ENCODE results near the gene KLF3.
A peak's percentile ranks its signal among the peaks of the same experiment; 100 is the strongest.

Gene KLF3

DNA sequence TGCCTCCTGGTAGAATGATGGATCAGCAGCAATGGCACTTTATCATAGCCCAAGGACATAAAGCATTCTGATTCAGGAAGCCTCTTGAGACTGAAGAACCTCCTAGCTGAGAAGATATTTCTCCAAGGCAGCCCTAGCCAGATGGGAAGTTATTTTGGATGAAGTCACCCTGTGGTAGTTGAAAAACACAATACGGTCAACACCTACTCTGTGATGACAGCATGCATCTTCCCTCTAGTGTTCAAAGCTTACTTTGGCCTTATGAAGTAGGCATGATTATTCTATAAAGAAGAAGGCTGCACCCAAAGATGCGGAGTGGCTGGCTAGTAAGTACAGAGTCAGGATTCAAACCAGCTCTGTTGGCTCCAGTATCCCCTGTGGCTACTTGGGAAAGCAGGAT lies 70.9 kb downstream of the KLF3 start:
- H3K9ac ChIP-seq (ENCODE audit: low read depth, low read length), result no peak overlapping the region
- no peaks in the 10 kb centered on the region for H3K36me3 ChIP-seq (ENCODE audit: insufficient read depth, low read length)
- no peak overlapping the region for H3K4me3 ChIP-seq (ENCODE audit: low read length)
- H3K4me2 ChIP-seq (ENCODE audit: low read length), result no peak overlapping the region
- H3K4me1 ChIP-seq (ENCODE audit: control insufficient read depth, insufficient read depth, low read length), result peaks cover 6% of the 10 kb centered on the region
- no peaks in the 10 kb centered on the region for H3K9me3 ChIP-seq (replicated peaks; ENCODE audit: low read length)
- H3K27me3 ChIP-seq (ENCODE audit: control insufficient read depth, insufficient read depth, low read length), result peaks cover 3% of the 10 kb centered on the region

GRCh38 chr4:38735870-38736269 lies 71.9 kb downstream of the KLF3 start:
- Histone ChIP-seq H3K4me1 (ENCODE audit: control insufficient read depth, insufficient read depth, low read length) (peaks cover 2% of the 10 kb centered on the region), H3K36me3 (ENCODE audit: insufficient read depth, low read length) (no peaks in the 10 kb centered on the region), H3K27me3 (ENCODE audit: control insufficient read depth, insufficient read depth, low read length) (peaks cover 3% of the 10 kb centered on the region), H3K9me3 (replicated peaks; ENCODE audit: low read length) (no peaks in the 10 kb centered on the region), H3K4me3 (ENCODE audit: low read length) (no peak overlapping the region), H3K9ac (ENCODE audit: low read depth, low read length) (no peak overlapping the region), H3K4me2 (ENCODE audit: low read length) (no peak overlapping the region)

GRCh38 chr4:38738940-38739803 lies 75.2 kb downstream of the KLF3 start:
- no peak overlapping the region for H3K4me3 ChIP-seq (ENCODE audit: low read length)
- no peaks in the 10 kb centered on the region for H3K9me3 ChIP-seq (replicated peaks; ENCODE audit: low read length)
- H3K27me3 ChIP-seq (ENCODE audit: control insufficient read depth, insufficient read depth, low read length), result peaks cover 3% of the 10 kb centered on the region
- peaks cover 3% of the 10 kb centered on the region for H3K4me1 ChIP-seq (ENCODE audit: control insufficient read depth, insufficient read depth, low read length)
- H3K9ac ChIP-seq (ENCODE audit: low read depth, low read length), result no peak overlapping the region
- H3K4me2 ChIP-seq (ENCODE audit: low read length), result no peak overlapping the region
- no peaks in the 10 kb centered on the region for H3K36me3 ChIP-seq (ENCODE audit: insufficient read depth, low read length)

DNA sequence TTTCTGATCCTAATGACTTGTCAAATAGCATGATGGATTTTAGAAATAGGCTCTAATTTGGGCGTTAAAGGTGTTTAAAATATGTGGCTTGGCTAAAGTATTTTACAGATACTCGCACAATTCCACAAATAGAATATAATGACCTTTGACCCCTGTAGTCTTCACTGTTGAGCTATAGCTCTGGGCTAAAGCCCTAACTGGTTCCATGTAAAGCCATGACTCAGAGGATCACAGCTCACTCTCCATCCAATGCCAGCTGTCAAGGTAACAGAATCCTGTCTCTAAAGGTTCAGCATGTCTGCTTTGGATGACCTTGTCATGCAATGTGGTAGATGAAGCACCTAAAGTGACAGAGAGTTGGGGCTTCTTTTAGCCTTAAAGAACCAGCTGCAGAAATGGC lies 76.3 kb downstream of the KLF3 start:
- peaks cover 3% of the 10 kb centered on the region for H3K4me1 ChIP-seq (ENCODE audit: control insufficient read depth, insufficient read depth, low read length)
- H3K36me3 ChIP-seq (ENCODE audit: insufficient read depth, low read length), result no peaks in the 10 kb centered on the region
- no peak overlapping the region for H3K9ac ChIP-seq (ENCODE audit: low read depth, low read length)
- no peaks in the 10 kb centered on the region for H3K9me3 ChIP-seq (replicated peaks; ENCODE audit: low read length)
- no peaks in the 10 kb centered on the region for H3K27me3 ChIP-seq (ENCODE audit: control insufficient read depth, insufficient read depth, low read length)
- no peak overlapping the region for H3K4me2 ChIP-seq (ENCODE audit: low read length)
- H3K4me3 ChIP-seq (ENCODE audit: low read length), result no peak overlapping the region

- H3K36me3 ChIP-seq (ENCODE audit: insufficient read depth, low read length), result no peaks in the 10 kb centered on the region
- H3K9ac ChIP-seq (ENCODE audit: low read depth, low read length), result no peak overlapping the region
- peak overlapping the region; percentile 13 for H3K4me2 ChIP-seq (ENCODE audit: low read length)
- H3K4me1 ChIP-seq (ENCODE audit: control insufficient read depth, insufficient read depth, low read length), result peaks cover 3% of the 10 kb centered on the region
- no peaks in the 10 kb centered on the region for H3K27me3 ChIP-seq (ENCODE audit: control insufficient read depth, insufficient read depth, low read length)
- no peaks in the 10 kb centered on the region for H3K9me3 ChIP-seq (replicated peaks; ENCODE audit: low read length)
- H3K4me3 ChIP-seq (ENCODE audit: low read length), result no peak overlapping the region
Observed at GRCh38 chr4:38743866-38744265, 79.9 kb downstream of the KLF3 start.

GRCh38 chr4:38745881-38746280 lies 81.9 kb downstream of the KLF3 start:
- no peaks in the 10 kb centered on the region for H3K36me3 ChIP-seq (ENCODE audit: insufficient read depth, low read length)
- no peak overlapping the region for H3K9ac ChIP-seq (ENCODE audit: low read depth, low read length)
- H3K4me3 ChIP-seq (ENCODE audit: low read length), result no peak overlapping the region
- H3K9me3 ChIP-seq (replicated peaks; ENCODE audit: low read length), result no peaks in the 10 kb centered on the region
- H3K27me3 ChIP-seq (ENCODE audit: control insufficient read depth, insufficient read depth, low read length), result no peaks in the 10 kb centered on the region
- peaks cover 3% of the 10 kb centered on the region for H3K4me1 ChIP-seq (ENCODE audit: control insufficient read depth, insufficient read depth, low read length)
- H3K4me2 ChIP-seq (ENCODE audit: low read length), result no peak overlapping the region

DNA sequence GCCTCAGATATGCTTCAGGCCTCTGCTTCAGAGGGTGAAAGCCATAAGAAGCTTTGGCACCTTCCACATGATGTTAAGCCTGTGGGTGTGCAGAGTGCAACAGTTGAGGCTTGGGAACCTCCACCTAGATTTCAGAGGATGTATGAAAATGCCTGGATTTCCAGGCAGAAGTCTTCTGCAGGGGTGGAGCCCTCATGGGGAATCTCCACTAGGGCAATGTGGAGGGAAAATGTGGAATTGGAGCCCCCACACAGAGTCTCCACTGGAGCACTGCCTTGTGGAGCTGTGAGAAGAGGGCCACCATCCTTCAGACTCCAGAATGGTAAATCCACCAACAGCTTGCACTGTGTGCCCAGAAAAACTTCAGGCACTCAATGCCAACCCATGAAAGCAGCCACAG lies 83.6 kb downstream of the KLF3 start:
- no peaks in the 10 kb centered on the region for H3K36me3 ChIP-seq (ENCODE audit: insufficient read depth, low read length)
- no peak overlapping the region for H3K9ac ChIP-seq (ENCODE audit: low read depth, low read length)
- H3K4me3 ChIP-seq (ENCODE audit: low read length), result no peak overlapping the region
- no peak overlapping the region for H3K4me2 ChIP-seq (ENCODE audit: low read length)
- H3K4me1 ChIP-seq (ENCODE audit: control insufficient read depth, insufficient read depth, low read length), result peaks cover 13% of the 10 kb centered on the region
- H3K27me3 ChIP-seq (ENCODE audit: control insufficient read depth, insufficient read depth, low read length), result no peaks in the 10 kb centered on the region
- H3K9me3 ChIP-seq (replicated peaks; ENCODE audit: low read length), result no peaks in the 10 kb centered on the region

- H3K27me3 ChIP-seq (ENCODE audit: control insufficient read depth, insufficient read depth, low read length), result no peaks in the 10 kb centered on the region
- no peak overlapping the region for H3K4me2 ChIP-seq (ENCODE audit: low read length)
- peaks cover 21% of the 10 kb centered on the region for H3K4me1 ChIP-seq (ENCODE audit: control insufficient read depth, insufficient read depth, low read length)
- H3K9me3 ChIP-seq (replicated peaks; ENCODE audit: low read length), result no peaks in the 10 kb centered on the region
- no peak overlapping the region for H3K4me3 ChIP-seq (ENCODE audit: low read length)
- H3K36me3 ChIP-seq (ENCODE audit: insufficient read depth, low read length), result no peaks in the 10 kb centered on the region
- no peak overlapping the region for H3K9ac ChIP-seq (ENCODE audit: low read depth, low read length)
Observed at GRCh38 chr4:38749336-38749735, 85.3 kb downstream of the KLF3 start.

Data from skeletal muscle satellite cell (primary cell).